Esophagus squamous epithelium (tissue), 5 donors: ENCODE results near the gene PCDHB5. TPM values are rescaled to one million over a fixed set of nuclear protein-coding genes. Genes with fewer than 3 reads are reported as not detected.
"Not testable (repeated sequence)": the region's sequence is repeated elsewhere in the genome, so short reads cannot be mapped to it uniquely, and the experiment has no call there.

ENCODE experiments used
- DNase-seq: peaks from one replicate; lab custom pipeline; 2025; lab: John Stamatoyannopoulos, UW
- H3K27ac ChIP-seq, 4 donors: fragments of 200-600 bp; sonication (generic); one replicate each; pipeline ENCODE4 v1.5.1; 2016 to 2019; ENCODE audit warnings: mild to moderate bottlenecking in 1 of 4
- H3K27me3 ChIP-seq, 4 donors: fragments of 200-600 bp; sonication (generic); 1 replicate in 3 of 4; 2 replicates in 1 of 4; pipeline versions ENCODE4 v1.5.1 to v1.6.0; 2017 to 2021; ENCODE audit warnings: antibody characterized with exemption in 1 of 4
- H3K36me3 ChIP-seq, 3 donors: fragments of 200-600 bp; sonication (generic); one replicate each; pipeline ENCODE4 v1.5.1; 2016 to 2019
- H3K4me1 ChIP-seq, 3 donors: fragments of 200-600 bp; sonication (generic); one replicate each; pipeline ENCODE4 v1.5.1; 2017 to 2019
- H3K4me3 ChIP-seq, 4 donors: fragments of 200-600 bp; sonication (generic); 1 replicate in 3 of 4; 2 replicates in 1 of 4; pipeline ENCODE4 v1.5.1; 2016 to 2019; ENCODE audit warnings: mild to moderate bottlenecking in 2 of 4, moderate library complexity in 1 of 4
- H3K9me3 ChIP-seq, 3 donors: fragments of 200-600 bp; sonication (generic); one replicate each; pipeline ENCODE4 v1.5.1; 2016 to 2019
- POLR2A ChIP-seq, 4 donors: fragments of 450-650 bp; IDR thresholded peaks; one replicate each; pipeline ENCODE4 v1.6.1; 2017; ENCODE audit warnings: antibody characterized with exemption in 4 of 4, mild to moderate bottlenecking in 4 of 4, moderate library complexity in 3 of 4
- WGBS, 2 donors: methylation state at CpG; one replicate each; pipeline ENCODE4 v1.1.5; 2018; 5-methylcytosine and 5-hydroxymethylcytosine counted together
- intact Hi-C: fragments of 100-400 bp; cut with DNase I; formaldehyde crosslinking; loops from one replicate; pipeline ENCODE4 v1.15.0; 2022
- total RNA-seq, 4 donors: library from RNA; depleted of rRNA; stranded (reverse); fragments of >200 nt; gene quantifications; one replicate each; pipeline ENCODE4 v1.1.0, GENCODE V29; 2016
- TF ChIP-seq, protein P1 (sequence below), 6 experiments: fragments of 450-650 bp in 4 of 6; fragments of 200-600 bp in 2 of 6; sonication (generic) in 2 of 6; IDR thresholded peaks; one replicate each; pipeline ENCODE4 v1.5.1; 2016 to 2019; ENCODE audit warnings: antibody characterized with exemption in 6 of 6, mild to moderate bottlenecking in 4 of 6, moderate library complexity in 4 of 6
- donor health status: DM: yes; HTN: yes; CAD: no.

Gene PCDHB5
- total RNA-seq, 4 donors from 2014 or later: 0.11 to 1.3 (median 0.86) TPM

DNA sequence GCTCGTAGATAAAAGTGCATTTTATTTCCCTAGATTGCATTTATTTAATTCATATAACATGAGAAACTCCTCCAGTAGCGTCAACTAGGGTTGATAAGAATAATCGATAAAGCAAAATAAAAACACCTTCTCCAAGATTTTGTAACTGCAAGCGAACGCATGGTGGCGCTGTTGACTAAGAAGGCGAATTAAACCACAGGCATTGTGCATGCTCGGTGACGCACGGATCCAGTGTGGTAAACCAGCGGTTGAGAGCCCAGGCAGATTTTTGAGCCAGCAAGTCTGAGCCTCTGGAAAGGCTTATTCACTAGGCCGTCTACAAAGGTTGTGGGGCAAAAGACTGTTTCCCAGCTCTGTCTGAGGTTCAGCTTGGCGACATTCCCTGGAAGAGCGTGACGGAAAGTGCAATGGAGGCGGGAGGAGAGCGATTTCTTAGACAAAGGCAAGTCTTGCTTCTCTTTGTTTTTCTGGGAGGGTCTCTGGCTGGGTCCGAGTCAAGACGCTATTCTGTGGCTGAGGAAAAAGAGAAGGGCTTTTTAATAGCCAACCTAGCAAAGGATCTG is 34.7 kb upstream of the PCDHB5 start, which contains the start of gene PCDHB3:
PCDHB3 (plus strand) TSS at position 231 of the 563 bp plus-strand sequence; CDS start at position 408, 177 bp downstream.
- H3K27ac ChIP-seq: no peak within 1 kb of the TSS
- H3K9me3 ChIP-seq: peaks cover 0 to 49% (median 35%) of the 10 kb centered on the region in 3 donors
- intact Hi-C loops: no loop called here
- 23 to 28% methylated on average over 18 to 19 of the region's 19 CpGs for WGBS, 2 donors
- H3K27me3 ChIP-seq: peaks cover 0 to 19% (median 0%) of the 10 kb centered on the region in 4 donors
- H3K36me3 ChIP-seq: no peaks in the 10 kb centered on the region
- no peaks in the 10 kb centered on the region for H3K4me1 ChIP-seq
- no peak for TF ChIP-seq POLR2A (IDR thresholded peaks at IDR 0.05)
- TF ChIP-seq, protein P1, sequence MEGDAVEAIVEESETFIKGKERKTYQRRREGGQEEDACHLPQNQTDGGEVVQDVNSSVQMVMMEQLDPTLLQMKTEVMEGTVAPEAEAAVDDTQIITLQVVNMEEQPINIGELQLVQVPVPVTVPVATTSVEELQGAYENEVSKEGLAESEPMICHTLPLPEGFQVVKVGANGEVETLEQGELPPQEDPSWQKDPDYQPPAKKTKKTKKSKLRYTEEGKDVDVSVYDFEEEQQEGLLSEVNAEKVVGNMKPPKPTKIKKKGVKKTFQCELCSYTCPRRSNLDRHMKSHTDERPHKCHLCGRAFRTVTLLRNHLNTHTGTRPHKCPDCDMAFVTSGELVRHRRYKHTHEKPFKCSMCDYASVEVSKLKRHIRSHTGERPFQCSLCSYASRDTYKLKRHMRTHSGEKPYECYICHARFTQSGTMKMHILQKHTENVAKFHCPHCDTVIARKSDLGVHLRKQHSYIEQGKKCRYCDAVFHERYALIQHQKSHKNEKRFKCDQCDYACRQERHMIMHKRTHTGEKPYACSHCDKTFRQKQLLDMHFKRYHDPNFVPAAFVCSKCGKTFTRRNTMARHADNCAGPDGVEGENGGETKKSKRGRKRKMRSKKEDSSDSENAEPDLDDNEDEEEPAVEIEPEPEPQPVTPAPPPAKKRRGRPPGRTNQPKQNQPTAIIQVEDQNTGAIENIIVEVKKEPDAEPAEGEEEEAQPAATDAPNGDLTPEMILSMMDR (IDR thresholded peaks at IDR 0.05): peak in 2 of 6 experiments; percentile 3 to 31
- peak within 1 kb of the TSS in 3 of 4 donors; percentile 15 to 41 (median 20) for H3K4me3 ChIP-seq
- DNase-seq: no peak

DNA sequence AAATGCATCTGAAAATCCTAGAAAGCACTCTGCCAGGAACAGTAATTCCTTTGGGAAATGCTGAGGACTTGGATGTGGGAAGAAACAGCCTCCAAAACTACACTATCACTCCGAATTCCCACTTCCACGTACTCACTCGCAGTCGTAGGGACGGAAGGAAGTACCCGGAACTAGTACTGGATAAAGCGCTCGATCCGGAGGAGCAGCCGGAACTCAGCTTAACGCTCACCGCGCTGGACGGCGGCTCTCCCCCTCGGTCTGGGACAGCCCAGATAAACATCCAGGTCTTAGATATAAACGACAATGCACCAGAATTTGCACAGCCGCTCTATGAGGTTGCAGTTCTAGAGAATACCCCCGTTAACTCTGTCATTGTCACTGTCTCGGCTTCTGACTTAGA is 33.9 kb upstream of the PCDHB5 start:
- Histone ChIP-seq H3K27ac (no peak overlapping the region), H3K36me3 (no peaks in the 10 kb centered on the region), H3K27me3 (peaks cover 0 to 18% (median 0%) of the 10 kb centered on the region in 4 donors), H3K4me1 (no peaks in the 10 kb centered on the region), H3K9me3 (peaks cover 0 to 44% (median 33%) of the 10 kb centered on the region in 3 donors), H3K4me3 (peak overlapping the region in 3 of 4 donors; percentile 15 to 41 (median 20))
- TF ChIP-seq, protein P1 (IDR thresholded peaks at IDR 0.05): no peak
- no peak for TF ChIP-seq POLR2A (IDR thresholded peaks at IDR 0.05)
- DNase-seq: no peak
- intact Hi-C loops: no loop called here
- WGBS, 2 donors: 59 to 67% methylated on average over 14 to 19 of the region's 20 CpGs

DNA sequence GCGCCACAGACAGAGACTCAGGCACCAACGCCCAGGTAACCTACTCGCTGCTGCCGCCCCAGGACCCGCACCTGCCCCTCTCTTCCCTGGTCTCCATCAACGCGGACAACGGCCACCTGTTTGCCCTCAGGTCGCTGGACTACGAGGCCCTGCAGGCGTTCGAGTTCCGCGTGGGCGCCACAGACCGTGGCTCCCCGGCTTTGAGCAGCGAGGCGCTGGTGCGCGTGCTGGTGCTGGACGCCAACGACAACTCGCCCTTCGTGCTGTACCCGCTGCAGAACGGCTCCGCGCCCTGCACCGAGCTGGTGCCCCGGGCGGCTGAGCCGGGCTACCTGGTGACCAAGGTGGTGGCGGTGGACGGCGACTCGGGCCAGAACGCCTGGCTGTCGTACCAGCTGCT is 32.9 kb upstream of the PCDHB5 start:
- H3K27ac ChIP-seq, H3K36me3 ChIP-seq, intact Hi-C loops, H3K4me3 ChIP-seq, DNase-seq, H3K4me1 ChIP-seq: not testable (repeated sequence)
- H3K27me3 ChIP-seq: peaks cover 0 to 18% (median 0%) of the 10 kb centered on the region in 4 donors
- peaks cover 0 to 37% (median 34%) of the 10 kb centered on the region in 3 donors for H3K9me3 ChIP-seq
- WGBS, 2 donors: 60% methylated on average over 1 of the region's 39 CpGs; no CpG with 5 or more reads in 1 of the 2 donors

- DNase-seq, H3K4me1 ChIP-seq, H3K4me3 ChIP-seq, H3K36me3 ChIP-seq, H3K27ac ChIP-seq, intact Hi-C loops: not testable (repeated sequence)
- Histone ChIP-seq H3K9me3 (peaks cover 0 to 37% (median 32%) of the 10 kb centered on the region in 3 donors), H3K27me3 (peaks cover 0 to 17% (median 0%) of the 10 kb centered on the region in 4 donors)
- no CpG with 5 or more reads among the region's 38 CpGs for WGBS, 2 donors
These were observed 32.5 kb upstream of the PCDHB5 start for GRCh38 chr5:141102471-141102870.

- H3K27ac ChIP-seq: no peak overlapping the region
- no peak for DNase-seq
- no peak overlapping the region for H3K4me3 ChIP-seq
- H3K9me3 ChIP-seq: peaks cover 0 to 37% (median 19%) of the 10 kb centered on the region in 3 donors
- intact Hi-C loops: no loop called here
- H3K4me1 ChIP-seq: no peaks in the 10 kb centered on the region
- no peak for TF ChIP-seq POLR2A (IDR thresholded peaks at IDR 0.05)
- TF ChIP-seq, protein P1 (IDR thresholded peaks at IDR 0.05): no peak
- H3K36me3 ChIP-seq: no peaks in the 10 kb centered on the region
- H3K27me3 ChIP-seq: peaks cover 0 to 10% (median 0%) of the 10 kb centered on the region in 4 donors
- 54 to 79% methylated on average over 2 of the region's 2 CpGs for WGBS, 2 donors
These were observed 29.7 kb upstream of the PCDHB5 start for GRCh38 chr5:141105350-141105749.

GRCh38 chr5:141119250-141119649 is 15.8 kb upstream of the PCDHB5 start:
- H3K27ac ChIP-seq: no peak overlapping the region
- no peaks in the 10 kb centered on the region for H3K4me1 ChIP-seq
- peaks cover 0 to 14% (median 0%) of the 10 kb centered on the region in 4 donors for H3K27me3 ChIP-seq
- H3K4me3 ChIP-seq: no peak overlapping the region
- no peaks in the 10 kb centered on the region for H3K36me3 ChIP-seq
- DNase-seq: no peak
- WGBS, 2 donors: 33 to 58% methylated on average over 2 of the region's 2 CpGs
- TF ChIP-seq POLR2A (IDR thresholded peaks at IDR 0.05): no peak
- TF ChIP-seq, protein P1 (IDR thresholded peaks at IDR 0.05): no peak
- peaks cover 0 to 41% (median 18%) of the 10 kb centered on the region in 3 donors for H3K9me3 ChIP-seq
- intact Hi-C loops: no loop called here
